Coronary artery (tissue), 2 donors: ENCODE data around the gene SIGLEC8.

ENCODE experiments used
- DNase-seq: peaks from one replicate; pipeline ENCODE4 v3.0.0-alpha.2; 2017; ENCODE audit warnings: low spot score
- H3K27ac ChIP-seq, 2 donors: fragments of 200-600 bp; sonication (generic); one replicate each; pipeline ENCODE4 v1.5.1; 2016 to 2019
- H3K4me3 ChIP-seq: fragments of 200-600 bp; sonication (generic); 2 replicates; pipeline ENCODE4 v1.5.1; 2016; ENCODE audit warnings: mild to moderate bottlenecking, moderate library complexity
- TF ChIP-seq, protein P1 (sequence below): fragments of 200-600 bp; sonication (generic); IDR thresholded peaks from one replicate; pipeline ENCODE4 v1.5.1; 2019; ENCODE audit warnings: antibody characterized with exemption

The SIGLEC8 gene

DNA sequence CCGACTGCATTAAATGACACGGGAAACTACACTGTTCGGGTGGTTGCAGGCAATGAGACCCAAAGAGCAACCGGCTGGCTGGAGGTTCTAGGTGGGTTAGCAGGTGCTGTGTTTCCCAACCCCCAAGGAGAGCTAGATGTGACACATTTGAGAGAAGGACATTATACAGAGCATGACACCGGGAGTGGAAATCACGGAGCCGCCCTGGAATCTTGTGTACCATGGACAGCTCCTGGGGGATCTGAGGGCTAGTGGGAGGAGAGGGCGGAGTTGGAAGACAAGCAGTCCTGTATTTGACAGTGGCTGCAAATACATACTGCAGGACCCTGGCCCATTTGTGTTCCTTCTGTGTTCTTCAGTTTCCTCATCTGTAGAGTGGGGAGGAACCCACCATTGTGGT is 22.3 kb upstream of the SIGLEC8 start:
- no peak overlapping the region for H3K4me3 ChIP-seq
- no peak for DNase-seq
- no peak overlapping the region for H3K27ac ChIP-seq
- TF ChIP-seq, protein P1, sequence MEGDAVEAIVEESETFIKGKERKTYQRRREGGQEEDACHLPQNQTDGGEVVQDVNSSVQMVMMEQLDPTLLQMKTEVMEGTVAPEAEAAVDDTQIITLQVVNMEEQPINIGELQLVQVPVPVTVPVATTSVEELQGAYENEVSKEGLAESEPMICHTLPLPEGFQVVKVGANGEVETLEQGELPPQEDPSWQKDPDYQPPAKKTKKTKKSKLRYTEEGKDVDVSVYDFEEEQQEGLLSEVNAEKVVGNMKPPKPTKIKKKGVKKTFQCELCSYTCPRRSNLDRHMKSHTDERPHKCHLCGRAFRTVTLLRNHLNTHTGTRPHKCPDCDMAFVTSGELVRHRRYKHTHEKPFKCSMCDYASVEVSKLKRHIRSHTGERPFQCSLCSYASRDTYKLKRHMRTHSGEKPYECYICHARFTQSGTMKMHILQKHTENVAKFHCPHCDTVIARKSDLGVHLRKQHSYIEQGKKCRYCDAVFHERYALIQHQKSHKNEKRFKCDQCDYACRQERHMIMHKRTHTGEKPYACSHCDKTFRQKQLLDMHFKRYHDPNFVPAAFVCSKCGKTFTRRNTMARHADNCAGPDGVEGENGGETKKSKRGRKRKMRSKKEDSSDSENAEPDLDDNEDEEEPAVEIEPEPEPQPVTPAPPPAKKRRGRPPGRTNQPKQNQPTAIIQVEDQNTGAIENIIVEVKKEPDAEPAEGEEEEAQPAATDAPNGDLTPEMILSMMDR = no peak

DNA sequence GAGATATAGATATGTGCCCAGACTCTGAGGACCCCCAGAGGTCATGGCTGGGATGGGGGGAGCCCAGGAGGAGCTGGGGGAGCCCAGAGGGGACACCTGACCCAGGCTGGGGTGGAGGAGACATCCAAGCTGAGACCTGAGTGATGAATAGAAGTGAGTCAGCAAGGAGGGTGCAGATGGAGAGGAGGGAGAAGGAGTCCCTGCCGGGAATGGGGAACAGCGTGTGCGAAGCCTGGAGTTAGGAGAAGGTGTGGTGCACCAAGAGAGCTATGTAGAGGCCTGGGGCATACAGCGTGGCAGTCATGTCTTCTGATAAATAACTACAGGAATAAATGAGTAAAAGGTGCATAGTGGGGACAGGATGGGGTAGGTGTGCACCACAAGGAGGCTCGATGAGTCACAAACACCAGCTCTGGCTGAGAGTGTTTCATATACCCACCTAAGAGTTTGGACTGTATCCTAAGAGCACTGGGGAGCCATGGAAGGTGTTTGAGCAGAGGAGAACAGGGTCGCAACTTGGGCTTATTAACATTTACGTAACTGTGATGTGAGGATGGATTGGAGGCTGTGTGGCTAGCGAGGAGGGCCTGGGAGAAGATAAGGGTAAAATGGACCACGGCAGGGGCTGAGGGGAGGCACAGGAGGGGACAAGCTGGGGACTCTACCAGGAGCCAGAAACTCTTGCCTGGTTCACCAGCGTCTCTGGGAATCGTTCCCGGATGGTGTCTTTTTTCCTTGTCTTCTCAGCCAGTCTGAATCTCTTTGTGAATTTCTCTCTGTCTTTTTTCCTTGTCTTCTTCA is 21.5 kb upstream of the SIGLEC8 start:
- no peak for DNase-seq
- no peak overlapping the region for H3K4me3 ChIP-seq
- H3K27ac ChIP-seq = no peak overlapping the region
- TF ChIP-seq, protein P1 = no peak

DNA sequence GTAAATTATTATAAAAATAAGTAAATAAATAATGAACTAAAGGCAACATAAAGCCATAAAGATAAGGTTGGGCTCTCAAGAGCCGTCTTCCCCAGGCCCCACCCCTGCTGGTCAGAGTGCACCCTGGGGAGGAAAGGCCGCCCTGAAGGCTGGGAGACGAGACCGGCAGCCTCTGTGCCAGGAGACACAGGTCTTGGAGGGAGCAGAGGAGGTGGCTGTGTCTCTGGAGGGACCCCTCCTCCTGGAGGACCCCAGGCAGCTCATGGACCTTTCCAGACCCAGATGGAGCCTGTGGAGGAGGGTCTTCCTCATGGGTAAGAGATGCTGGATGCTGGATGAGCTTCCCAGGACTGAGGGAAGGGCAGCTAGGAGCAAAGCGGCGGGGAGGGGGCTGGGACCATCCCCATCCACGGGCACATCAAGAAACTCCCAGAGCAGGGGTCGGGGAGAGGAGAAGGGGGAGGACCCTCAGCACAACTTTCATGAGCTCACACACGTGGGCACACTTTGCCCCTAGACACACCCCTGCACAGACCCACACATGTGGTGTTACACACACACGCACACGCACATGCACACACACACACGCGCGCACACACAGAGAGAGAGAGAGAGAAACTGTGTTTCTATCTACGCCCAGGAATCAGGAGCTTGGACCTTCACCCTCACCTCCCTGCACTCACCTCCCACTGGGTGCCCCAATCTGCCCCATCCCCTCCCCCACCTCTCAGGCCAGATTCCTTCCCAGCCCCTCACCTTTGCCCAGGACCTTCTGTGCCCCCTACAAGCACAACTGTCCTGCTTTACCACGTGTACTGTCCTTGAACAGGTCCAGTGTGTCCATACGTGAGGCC is 20.4 kb upstream of the SIGLEC8 start, which contains the start of gene CEACAM18:
TSS of gene CEACAM18 (plus strand) at position 159 of the 854 bp plus-strand sequence.
- TF ChIP-seq, protein P1 = no peak
- Histone ChIP-seq H3K4me3 (no peak within 1 kb of the TSS), H3K27ac (no peak within 1 kb of the TSS)
- no peak for DNase-seq

DNA sequence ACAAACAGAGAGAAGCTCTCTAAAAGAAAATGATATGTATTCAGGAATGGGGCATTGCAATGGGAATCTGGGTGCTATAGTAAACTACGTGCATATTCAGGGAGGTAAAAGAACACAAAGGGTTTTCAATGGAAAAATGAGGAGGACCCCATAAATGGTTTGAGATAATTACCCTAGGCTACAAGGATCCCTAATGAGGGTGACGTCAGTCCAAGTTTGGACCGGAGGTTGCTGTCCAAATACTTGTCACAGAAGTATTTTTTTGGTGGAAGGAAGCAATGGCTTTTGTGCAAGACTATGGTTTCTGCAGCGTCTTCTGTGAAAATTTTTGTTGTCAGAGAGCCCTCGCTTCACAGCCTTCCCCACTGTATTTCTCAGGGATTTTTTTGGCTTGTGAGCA is 19.1 kb upstream of the SIGLEC8 start:
- TF ChIP-seq, protein P1 = no peak
- no peak for DNase-seq
- H3K27ac ChIP-seq = no peak overlapping the region
- H3K4me3 ChIP-seq = no peak overlapping the region

DNA sequence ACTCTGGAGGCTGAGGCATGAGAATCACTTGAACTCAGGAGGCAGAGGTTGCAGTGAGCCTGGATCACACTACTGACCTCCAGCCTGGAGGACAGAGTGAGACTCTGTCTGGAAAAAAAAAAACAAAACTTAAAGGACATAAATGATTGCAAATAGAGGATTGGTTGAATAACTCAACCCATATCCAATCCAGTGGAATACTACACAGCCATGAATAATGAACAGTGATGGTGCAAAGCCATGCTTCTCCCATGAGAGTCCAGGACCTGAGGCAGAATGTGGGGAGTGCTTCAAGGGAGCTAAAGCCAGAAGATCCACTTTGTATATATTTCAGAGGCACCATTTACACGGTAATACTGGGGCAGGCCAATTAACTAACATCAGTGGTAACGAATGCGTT is 17.9 kb upstream of the SIGLEC8 start:
- H3K27ac ChIP-seq = no peak overlapping the region
- no peak overlapping the region for H3K4me3 ChIP-seq
- TF ChIP-seq, protein P1 = no peak
- DNase-seq = no peak

DNA sequence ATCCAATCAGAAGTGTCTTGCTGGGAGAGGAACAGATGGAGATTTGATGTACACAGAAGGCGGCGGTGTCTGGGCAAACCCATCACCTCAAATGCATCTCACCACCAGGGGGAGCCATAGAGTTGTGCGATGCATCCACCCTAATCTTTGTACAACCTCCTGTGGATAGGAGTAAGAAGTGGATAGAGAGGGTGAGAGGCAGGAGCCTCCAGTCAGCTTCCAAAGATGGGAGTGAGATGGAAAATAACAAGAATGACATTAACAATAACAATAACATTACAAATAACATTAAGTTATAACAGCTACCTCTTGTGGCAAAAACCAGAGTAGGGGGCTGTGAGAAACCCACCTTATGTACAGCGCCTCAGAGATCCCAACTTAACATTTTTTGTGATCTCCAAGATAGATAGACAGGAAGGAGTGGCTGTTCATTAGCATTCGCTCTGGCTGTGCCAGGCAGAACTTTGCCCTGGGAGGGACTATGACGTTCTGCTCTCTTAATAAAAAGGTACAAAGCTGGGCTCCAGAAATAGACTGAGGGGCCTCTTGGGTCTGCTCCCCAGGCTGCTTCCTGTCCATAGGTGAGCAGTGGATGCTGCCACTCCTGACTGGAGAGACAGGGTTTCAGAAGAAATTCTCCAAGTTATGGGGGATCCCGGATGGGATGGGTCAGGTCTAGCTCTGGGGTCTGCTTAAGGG is 14.9 kb upstream of the SIGLEC8 start:
- Histone ChIP-seq H3K4me3 (no peak overlapping the region), H3K27ac (no peak overlapping the region)
- TF ChIP-seq, protein P1 = peak; percentile 73
- DNase-seq = no peak
